ENCODE measurements around the gene LCN10. TPM values are rescaled to one million over a fixed set of nuclear protein-coding genes. Genes with fewer than 3 reads are reported as not detected.

The LCN10 gene
- total and polyA plus RNA-seq, 2 of the 13 experiments (the other 11 are each of a cell fraction or from before 2014, with no cell fraction given) = 0.53 to 0.61 TPM

GRCh38 chr9:136789523-136789937, 46.8 kb upstream of the LCN10 start (continued):
- TF ChIP-seq ZBTB20 (CRISPR knock-in tag; IDR thresholded peaks at IDR 0.05; ENCODE audit: borderline replicate concordance, low read depth) (no peak; the same call in 1 of the 2 replicates), FOXA3 (CRISPR knock-in tag; IDR thresholded peaks at IDR 0.05) (peak; percentile 85), AGO2 (optimal IDR thresholded peaks at IDR 0.05; ENCODE audit: low read depth, low read length) (no peak), ASH2L (IDR thresholded peaks at IDR 0.05; ENCODE audit: insufficient read length, low read depth, low read length) (peak; percentile 15), TCF7L2 (IDR thresholded peaks at IDR 0.05; ENCODE audit: low read depth, low read length) (no peak), NFYB (CRISPR knock-in tag; IDR thresholded peaks at IDR 0.05) (no peak), ARID4A (CRISPR knock-in tag; IDR thresholded peaks at IDR 0.05; ENCODE audit: borderline replicate concordance) (peak; percentile 25; the same call in 1 of the 2 replicates), MBD4 (IDR thresholded peaks at IDR 0.05; ENCODE audit: borderline replicate concordance, low read length) (no peak), ISL2 (CRISPR knock-in tag; IDR thresholded peaks at IDR 0.05) (0 out of 2 replicates have a peak, but pooled peaks have one; percentile 25), RXRB (CRISPR knock-in tag; IDR thresholded peaks at IDR 0.05; ENCODE audit: borderline replicate concordance) (peak; percentile 4; the same call in 1 of the 2 replicates), ARNT (IDR thresholded peaks at IDR 0.05) (no peak), PAXIP1 (CRISPR knock-in tag; conservative IDR thresholded peaks at IDR 0.05) (peak; percentile 79), DRAP1 (CRISPR knock-in tag; IDR thresholded peaks at IDR 0.05) (peak; percentile 92), SOX6 (IDR thresholded peaks at IDR 0.05) (no peak), SOX6 (CRISPR knock-in tag; IDR thresholded peaks at IDR 0.05) (peak; percentile 4; the same call in 1 of the 2 replicates), KDM6A (CRISPR knock-in tag; IDR thresholded peaks at IDR 0.05; ENCODE audit: low read depth) (peak; percentile 71), ZNF275 (CRISPR knock-in tag; IDR thresholded peaks at IDR 0.05; ENCODE audit: borderline replicate concordance) (no peak), SP2 (CRISPR knock-in tag; IDR thresholded peaks at IDR 0.05) (no peak), SOX13 (IDR thresholded peaks at IDR 0.05) (no peak), SOX13 (CRISPR knock-in tag; conservative IDR thresholded peaks at IDR 0.05 in 1 of 2, IDR thresholded peaks at IDR 0.05 in 1 of 2) (peak in 1 of 2 experiments; percentile 62; a peak in 2 of 4 replicates), THAP11 (CRISPR knock-in tag; IDR thresholded peaks at IDR 0.05) (0 out of 2 replicates have a peak, but pooled peaks have one; percentile 13), ZC3H13 (CRISPR knock-in tag; IDR thresholded peaks at IDR 0.05) (no peak), HMG20A (CRISPR knock-in tag; IDR thresholded peaks at IDR 0.05; ENCODE audit: borderline replicate concordance) (no peak)
